GM10266 (cell line): ENCODE measurements around the gene KIF18B.
A peak's percentile ranks its signal among the peaks of the same experiment; 100 is the strongest.

Experiments used
- DNase-seq: peaks from one replicate; pipeline ENCODE4 v3.0.0; 2012; ENCODE audit errors: extremely low spot score
- TF ChIP-seq, protein P1 (sequence below): IDR thresholded peaks from 2 replicates; pipeline ENCODE4 v1.5.1; 2012; ENCODE audit warnings: mild to moderate bottlenecking, low read depth; ENCODE audit not compliant: control insufficient read depth, insufficient read depth; ENCODE audit errors: missing control alignments

Gene KIF18B

DNA sequence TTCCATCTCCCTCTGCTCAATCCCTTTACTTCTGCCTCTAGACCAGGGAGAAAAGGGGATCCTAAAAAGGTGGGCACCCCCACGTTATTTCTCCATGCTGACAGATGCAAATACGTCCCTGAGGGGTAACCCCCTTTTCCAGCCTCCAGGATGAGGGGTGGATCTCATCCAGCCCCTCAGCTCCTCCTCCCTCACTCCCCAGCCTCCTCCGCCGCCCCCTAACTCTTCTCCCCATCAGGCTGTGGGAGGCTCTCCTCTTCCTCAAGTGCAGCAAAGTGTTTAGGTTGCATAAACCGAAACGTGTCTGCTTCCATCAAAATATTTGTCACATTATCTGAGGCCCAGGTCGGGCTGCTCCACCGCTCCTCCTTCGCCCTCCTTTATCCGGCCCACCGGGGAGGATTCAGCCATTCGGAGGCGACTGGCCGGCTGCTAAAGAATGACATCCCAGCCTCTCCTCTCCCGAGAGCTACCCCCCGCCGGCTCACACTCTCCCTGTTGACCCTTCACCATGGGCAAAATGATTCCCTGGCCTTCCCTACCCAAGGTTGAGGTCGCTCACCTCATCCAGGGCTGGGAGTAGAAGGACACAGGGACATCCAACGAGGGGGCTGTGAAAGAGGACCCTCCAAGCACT, 21.7 kb upstream of the KIF18B start:
- peak; percentile 49 for DNase-seq
- TF ChIP-seq, protein P1, sequence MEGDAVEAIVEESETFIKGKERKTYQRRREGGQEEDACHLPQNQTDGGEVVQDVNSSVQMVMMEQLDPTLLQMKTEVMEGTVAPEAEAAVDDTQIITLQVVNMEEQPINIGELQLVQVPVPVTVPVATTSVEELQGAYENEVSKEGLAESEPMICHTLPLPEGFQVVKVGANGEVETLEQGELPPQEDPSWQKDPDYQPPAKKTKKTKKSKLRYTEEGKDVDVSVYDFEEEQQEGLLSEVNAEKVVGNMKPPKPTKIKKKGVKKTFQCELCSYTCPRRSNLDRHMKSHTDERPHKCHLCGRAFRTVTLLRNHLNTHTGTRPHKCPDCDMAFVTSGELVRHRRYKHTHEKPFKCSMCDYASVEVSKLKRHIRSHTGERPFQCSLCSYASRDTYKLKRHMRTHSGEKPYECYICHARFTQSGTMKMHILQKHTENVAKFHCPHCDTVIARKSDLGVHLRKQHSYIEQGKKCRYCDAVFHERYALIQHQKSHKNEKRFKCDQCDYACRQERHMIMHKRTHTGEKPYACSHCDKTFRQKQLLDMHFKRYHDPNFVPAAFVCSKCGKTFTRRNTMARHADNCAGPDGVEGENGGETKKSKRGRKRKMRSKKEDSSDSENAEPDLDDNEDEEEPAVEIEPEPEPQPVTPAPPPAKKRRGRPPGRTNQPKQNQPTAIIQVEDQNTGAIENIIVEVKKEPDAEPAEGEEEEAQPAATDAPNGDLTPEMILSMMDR, result no peak

GRCh38 chr17:44968225-44969143, 20.9 kb upstream of the KIF18B start, which contains the start of gene C1QL1:
TSS of gene C1QL1 (minus strand) at chr17:44968303. CDS start at chr17:44968048, 255 bp downstream.
- TF ChIP-seq, protein P1, result no peak
- peak; percentile 100 for DNase-seq

DNA sequence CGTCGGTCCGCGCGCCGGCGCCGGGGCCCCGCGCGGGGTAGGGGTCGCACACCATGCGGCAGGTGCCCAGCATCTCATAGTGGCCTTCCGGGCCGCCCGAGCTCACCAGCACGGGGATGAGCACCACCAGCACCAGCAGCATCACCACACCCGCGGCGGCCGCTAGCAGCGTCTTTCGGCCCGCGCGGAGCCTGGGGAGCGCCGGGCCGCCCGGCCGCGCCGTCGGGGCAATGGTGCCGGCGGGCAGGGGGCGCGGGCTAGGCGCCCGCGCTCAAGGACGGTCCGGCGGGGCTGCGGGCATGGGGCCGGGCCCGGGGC, 20.3 kb upstream of the KIF18B start:
- TF ChIP-seq, protein P1, result no peak
- DNase-seq, result peak; percentile 52

GRCh38 chr17:44967026-44967906, 19.7 kb upstream of the KIF18B start:
- no peak for DNase-seq
- TF ChIP-seq, protein P1, result no peak

DNA sequence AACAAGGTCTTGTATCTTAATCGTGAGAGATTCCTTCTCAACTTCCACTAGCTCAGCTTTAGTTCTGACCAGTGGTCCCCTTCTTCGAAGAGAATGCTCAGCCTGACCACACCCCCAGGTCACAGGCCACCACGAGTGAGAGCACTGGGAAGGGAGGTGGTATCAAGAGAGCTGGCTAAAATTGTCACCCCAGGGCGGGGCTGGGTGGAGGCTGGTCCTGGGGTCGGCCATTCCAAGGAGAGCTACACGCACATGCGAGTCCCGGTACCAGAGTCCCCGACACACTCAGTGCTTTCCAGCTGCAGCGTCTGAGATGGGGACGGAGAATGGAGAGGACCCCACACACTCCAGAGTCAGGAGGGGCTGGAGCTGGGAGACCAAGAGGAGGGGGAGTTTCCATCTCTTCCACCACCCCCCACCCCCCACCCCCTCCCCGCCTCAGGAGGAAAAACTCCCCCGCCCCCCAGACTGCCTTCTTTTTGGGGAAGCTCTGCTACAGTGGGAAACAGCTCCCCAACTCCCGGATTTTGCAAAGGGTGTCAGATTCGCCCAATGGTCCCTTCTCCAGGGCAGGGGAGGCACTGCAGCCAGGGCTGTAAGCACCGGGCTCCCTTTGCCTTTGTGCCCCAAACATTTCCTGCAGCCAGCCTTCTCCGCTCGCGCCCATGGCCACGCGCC, 18.9 kb upstream of the KIF18B start:
- no peak for DNase-seq
- TF ChIP-seq, protein P1, result no peak

- TF ChIP-seq, protein P1, result no peak
- no peak for DNase-seq
Observed at GRCh38 chr17:44965481-44966234, 18.1 kb upstream of the KIF18B start.
